H1 (cell line): ENCODE data around the gene C5orf58.

Experiments
- HDAC2 ChIP-seq, 2 experiments: fragments of 300-600 bp in 1 of 2; sonication (generic) in 1 of 2; IDR thresholded peaks; 2 replicates each; pipeline ENCODE4 v1.6.1; 2011 to 2012; ENCODE audit warnings: low read depth in 2 of 2, low read length in 2 of 2, mild to moderate bottlenecking in 2 of 2, moderate library complexity in 2 of 2, borderline replicate concordance in 1 of 2, inconsistent platforms in 1 of 2
- JUND ChIP-seq: IDR thresholded peaks from 2 replicates; pipeline ENCODE4 v1.6.1; 2011; ENCODE audit warnings: mild to moderate bottlenecking, improper control_type of control experiment, low read length
- POLR2AphosphoS5 ChIP-seq: IDR thresholded peaks from 2 replicates; pipeline ENCODE4 v1.6.1; 2011; ENCODE audit warnings: low read depth, low read length
- RXRA ChIP-seq: IDR thresholded peaks from 2 replicates; pipeline ENCODE4 v1.6.1; 2011; ENCODE audit warnings: low read depth, mild to moderate bottlenecking, low read length, moderate library complexity; ENCODE audit not compliant: insufficient read depth
- TF ChIP-seq, protein P1 (sequence below): IDR thresholded peaks from 2 replicates; pipeline ENCODE4 v1.6.1; 2012; ENCODE audit warnings: inconsistent platforms

DNA sequence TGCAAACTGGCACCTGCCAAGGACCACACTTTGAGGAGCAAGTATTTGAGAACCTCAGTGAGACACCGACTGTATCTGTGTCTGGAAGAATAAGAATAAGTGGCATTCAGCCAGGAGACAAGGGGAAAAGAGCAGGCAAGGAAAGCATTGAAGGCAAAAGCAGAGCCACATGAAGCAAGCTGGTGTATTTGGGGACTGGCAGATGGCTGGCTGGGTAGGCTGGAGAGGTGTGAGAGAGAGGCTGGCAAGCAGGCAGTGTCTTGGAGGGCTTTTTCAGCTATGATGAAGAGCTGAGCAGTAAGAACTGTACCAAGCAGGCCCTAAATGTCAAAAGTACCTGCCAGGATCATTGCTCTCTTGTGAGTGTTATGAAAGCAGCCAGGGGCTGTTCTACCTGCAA lies 14.1 kb upstream of the C5orf58 start:
- TF ChIP-seq POLR2AphosphoS5: no peak
- TF ChIP-seq, protein P1, sequence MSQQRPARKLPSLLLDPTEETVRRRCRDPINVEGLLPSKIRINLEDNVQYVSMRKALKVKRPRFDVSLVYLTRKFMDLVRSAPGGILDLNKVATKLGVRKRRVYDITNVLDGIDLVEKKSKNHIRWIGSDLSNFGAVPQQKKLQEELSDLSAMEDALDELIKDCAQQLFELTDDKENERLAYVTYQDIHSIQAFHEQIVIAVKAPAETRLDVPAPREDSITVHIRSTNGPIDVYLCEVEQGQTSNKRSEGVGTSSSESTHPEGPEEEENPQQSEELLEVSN: no peak
- TF ChIP-seq JUND: no peak
- TF ChIP-seq HDAC2 (IDR thresholded peaks at IDR 0.05; ENCODE audit: borderline replicate concordance in 1 of 2, low read depth in 2 of 2, low read length in 2 of 2): no peak
- TF ChIP-seq RXRA: no peak
